A549 (cell line): Measurements from ENCODE around the gene TRAPPC2L.

Experiments used
- CTCF ChIP-seq: fragments of >200 bp; sonication (Bioruptor Twin); formaldehyde crosslinking; IDR thresholded peaks from 3 replicates; pipeline ENCODE4 v1.5.1; 2016
- EP300 ChIP-seq, 2 experiments: fragments of >200 bp; sonication (Bioruptor Twin); formaldehyde crosslinking; IDR thresholded peaks; 2 replicates in 1 of 2; 3 replicates in 1 of 2; pipeline ENCODE4 v1.6.1; 2016 to 2017
- MAX ChIP-seq: IDR thresholded peaks from 2 replicates; pipeline ENCODE4 v1.6.1; 2012
- MYC ChIP-seq: IDR thresholded peaks from 2 replicates; pipeline ENCODE4 v1.6.1; 2012; ENCODE audit warnings: mild to moderate bottlenecking, inconsistent platforms, low read length, improper control_type of control experiment, borderline replicate concordance
- POLR2A ChIP-seq: IDR thresholded peaks from 2 replicates; pipeline ENCODE4 v1.6.1; 2012; ENCODE audit warnings: mild to moderate bottlenecking, low read length
- RAD21 ChIP-seq, 2 experiments: fragments of >200 bp in 1 of 2; sonication (Bioruptor Twin) in 1 of 2; formaldehyde crosslinking in 1 of 2; IDR thresholded peaks in 1 of 2; conservative IDR thresholded peaks in 1 of 2; 2 replicates in 1 of 2; 3 replicates in 1 of 2; pipeline ENCODE4 v1.6.1; 2012 to 2018; ENCODE audit warnings: inconsistent platforms in 1 of 2
- RCOR1 ChIP-seq: fragments of 150-350 bp; IDR thresholded peaks from 2 replicates; pipeline ENCODE4 v1.6.1; 2014; ENCODE audit warnings: antibody characterized with exemption, low read length, low read depth
- RNF2 ChIP-seq: fragments of 200-600 bp; sonication (generic); IDR thresholded peaks from 2 replicates; pipeline ENCODE4 v1.6.1; 2016; ENCODE audit warnings: low read depth, mild to moderate bottlenecking, antibody characterized with exemption, moderate library complexity, borderline replicate concordance
- USF2 ChIP-seq: fragments of 450-650 bp; IDR thresholded peaks from 2 replicates; pipeline ENCODE4 v1.6.1; 2014; ENCODE audit warnings: antibody characterized with exemption

GRCh38 chr16:88886420-88886844 lies 29.5 kb downstream of the TRAPPC2L start:
- TF ChIP-seq POLR2A (no peak), CTCF (no peak), MAX (no peak), EP300 (IDR thresholded peaks at IDR 0.05) (no peak), RCOR1 (no peak), MYC (no peak), RNF2 (no peak), USF2 (no peak), RAD21 (conservative IDR thresholded peaks at IDR 0.05 in 1 of 2, IDR thresholded peaks at IDR 0.05 in 1 of 2) (no peak)
